NT2/D1 (cell line): ENCODE results near the gene PCDHAC2.
A peak's percentile ranks its signal among the peaks of the same experiment; 100 is the strongest.

Experiments used
- DNase-seq: peaks from one replicate; pipeline ENCODE4 v3.0.0-alpha.2; 2011; ENCODE audit warnings: low read depth, low spot score
- H3K27me3 ChIP-seq: 2 replicates; pipeline ENCODE4 v1.6.0; 2011; ENCODE audit warnings: mild to moderate bottlenecking; ENCODE audit not compliant: insufficient read length, insufficient read depth
- H3K36me3 ChIP-seq: 2 replicates; pipeline ENCODE4 v1.6.1; 2011; ENCODE audit warnings: mild to moderate bottlenecking, low read length, mixed read lengths; ENCODE audit not compliant: insufficient read depth, insufficient read length
- H3K4me1 ChIP-seq: 2 replicates; pipeline ENCODE4 v1.5.1; 2011; ENCODE audit not compliant: insufficient read depth, insufficient read length
- H3K4me3 ChIP-seq: 2 replicates; pipeline ENCODE4 v1.5.1; 2011; ENCODE audit warnings: low read depth; ENCODE audit not compliant: insufficient read length
- H3K9ac ChIP-seq: 2 replicates; pipeline ENCODE4 v1.6.0; 2011; ENCODE audit warnings: low read depth; ENCODE audit not compliant: insufficient read length
- H3K9me3 ChIP-seq: 2 replicates; pipeline ENCODE4 v1.5.1; 2011; ENCODE audit warnings: mild to moderate bottlenecking, low read length; ENCODE audit not compliant: insufficient read depth
- SUZ12 ChIP-seq: IDR thresholded peaks from 2 replicates; pipeline ENCODE4 v1.6.1; 2011; ENCODE audit not compliant: insufficient read length, insufficient read depth; ENCODE audit errors: extremely low read depth
- YY1 ChIP-seq: IDR thresholded peaks from 2 replicates; pipeline ENCODE4 v1.6.1; 2011; ENCODE audit not compliant: insufficient read length, insufficient read depth
- ZNF274 ChIP-seq: IDR thresholded peaks from 2 replicates; pipeline ENCODE4 v1.6.1; 2011; ENCODE audit warnings: mild to moderate bottlenecking, low read depth, low read length

Gene PCDHAC2, protein sequence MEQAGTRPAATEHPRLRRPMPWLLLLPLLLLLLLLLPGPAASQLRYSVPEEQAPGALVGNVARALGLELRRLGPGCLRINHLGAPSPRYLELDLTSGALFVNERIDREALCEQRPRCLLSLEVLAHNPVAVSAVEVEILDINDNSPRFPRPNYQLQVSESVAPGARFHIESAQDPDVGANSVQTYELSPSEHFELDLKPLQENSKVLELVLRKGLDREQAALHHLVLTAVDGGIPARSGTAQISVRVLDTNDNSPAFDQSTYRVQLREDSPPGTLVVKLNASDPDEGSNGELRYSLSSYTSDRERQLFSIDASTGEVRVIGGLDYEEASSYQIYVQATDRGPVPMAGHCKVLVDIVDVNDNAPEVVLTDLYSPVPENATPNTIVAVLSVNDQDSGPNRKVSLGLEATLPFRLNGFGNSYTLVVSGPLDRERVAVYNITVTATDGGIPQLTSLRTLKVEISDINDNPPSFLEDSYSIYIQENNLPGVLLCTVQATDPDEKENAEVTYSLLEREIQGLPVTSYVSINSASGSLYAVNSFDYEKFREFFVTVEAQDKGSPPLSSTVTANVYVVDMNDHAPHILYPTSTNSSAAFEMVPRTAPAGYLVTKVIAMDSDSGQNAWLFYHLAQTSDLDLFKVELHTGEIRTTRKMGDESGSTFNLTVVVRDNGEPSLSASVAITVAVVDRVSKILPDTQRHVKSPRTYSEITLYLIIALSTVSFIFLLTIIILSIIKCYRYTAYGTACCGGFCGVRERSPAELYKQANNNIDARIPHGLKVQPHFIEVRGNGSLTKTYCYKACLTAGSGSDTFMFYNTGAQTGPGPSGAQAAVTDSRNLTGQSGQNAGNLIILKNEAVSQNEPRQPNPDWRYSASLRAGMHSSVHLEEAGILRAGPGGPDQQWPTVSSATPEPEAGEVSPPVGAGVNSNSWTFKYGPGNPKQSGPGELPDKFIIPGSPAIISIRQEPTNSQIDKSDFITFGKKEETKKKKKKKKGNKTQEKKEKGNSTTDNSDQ

GRCh38 chr5:140966293-140967225 is at the start of gene PCDHAC2:
Gene PCDHAC2 (plus strand): TSS chr5:140966476. CDS start chr5:140966767, 291 bp downstream.
- Histone ChIP-seq H3K4me3 (peak within 1 kb of the TSS; percentile 56), H3K9ac (peak within 1 kb of the TSS; percentile 66), H3K4me1 (no peaks in the 10 kb centered on the region), H3K9me3 (no peaks in the 10 kb centered on the region), H3K27me3 (peaks cover 39% of the 10 kb centered on the region), H3K36me3 (no peaks in the 10 kb centered on the region)
- TF ChIP-seq ZNF274 = no peak
- no peak for TF ChIP-seq YY1
- TF ChIP-seq SUZ12 = no peak
- DNase-seq = peak; percentile 57

DNA sequence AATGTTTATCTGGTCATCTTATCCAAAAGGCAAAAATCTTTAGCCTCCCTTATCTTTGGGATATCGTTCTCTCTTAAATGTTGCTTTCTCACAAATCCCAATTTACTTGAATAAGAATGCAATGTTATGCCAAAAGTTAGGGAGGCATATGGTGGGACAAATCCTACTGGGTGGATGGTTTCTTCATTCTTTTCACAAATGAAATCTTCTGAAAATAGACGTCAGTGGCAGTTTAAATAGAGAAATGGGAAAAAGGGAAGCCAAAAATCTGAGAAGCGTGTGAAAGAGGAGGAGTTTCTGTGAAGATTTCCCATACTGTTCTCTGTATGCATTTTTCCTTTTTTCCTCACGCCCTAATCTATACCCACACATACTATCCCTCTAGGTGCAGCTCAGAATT is 42.7 kb upstream of the PCDHAC2 start:
- Histone ChIP-seq H3K9me3 (peaks cover 16% of the 10 kb centered on the region; the same call in 1 of the 2 replicates), H3K9ac (no peak overlapping the region), H3K36me3 (no peaks in the 10 kb centered on the region), H3K27me3 (peaks cover 17% of the 10 kb centered on the region), H3K4me3 (no peak overlapping the region), H3K4me1 (peaks cover 7% of the 10 kb centered on the region)
- TF ChIP-seq YY1 (no peak), ZNF274 (no peak), SUZ12 (no peak)
- DNase-seq = no peak

GRCh38 chr5:140925806-140926442 is 40.4 kb upstream of the PCDHAC2 start, which contains the start of gene PCDHAC1:
Gene PCDHAC1 (plus strand): TSS chr5:140926299. CDS start chr5:140926893, 594 bp downstream.
- Histone ChIP-seq H3K27me3 (peaks cover 17% of the 10 kb centered on the region), H3K9me3 (peaks cover 20% of the 10 kb centered on the region; the same call in 1 of the 2 replicates), H3K9ac (peak within 1 kb of the TSS; percentile 82), H3K4me1 (peaks cover 7% of the 10 kb centered on the region), H3K36me3 (no peaks in the 10 kb centered on the region), H3K4me3 (peak within 1 kb of the TSS; percentile 58)
- DNase-seq = peak; percentile 39
- TF ChIP-seq SUZ12 (no peak), ZNF274 (no peak), YY1 (no peak)

DNA sequence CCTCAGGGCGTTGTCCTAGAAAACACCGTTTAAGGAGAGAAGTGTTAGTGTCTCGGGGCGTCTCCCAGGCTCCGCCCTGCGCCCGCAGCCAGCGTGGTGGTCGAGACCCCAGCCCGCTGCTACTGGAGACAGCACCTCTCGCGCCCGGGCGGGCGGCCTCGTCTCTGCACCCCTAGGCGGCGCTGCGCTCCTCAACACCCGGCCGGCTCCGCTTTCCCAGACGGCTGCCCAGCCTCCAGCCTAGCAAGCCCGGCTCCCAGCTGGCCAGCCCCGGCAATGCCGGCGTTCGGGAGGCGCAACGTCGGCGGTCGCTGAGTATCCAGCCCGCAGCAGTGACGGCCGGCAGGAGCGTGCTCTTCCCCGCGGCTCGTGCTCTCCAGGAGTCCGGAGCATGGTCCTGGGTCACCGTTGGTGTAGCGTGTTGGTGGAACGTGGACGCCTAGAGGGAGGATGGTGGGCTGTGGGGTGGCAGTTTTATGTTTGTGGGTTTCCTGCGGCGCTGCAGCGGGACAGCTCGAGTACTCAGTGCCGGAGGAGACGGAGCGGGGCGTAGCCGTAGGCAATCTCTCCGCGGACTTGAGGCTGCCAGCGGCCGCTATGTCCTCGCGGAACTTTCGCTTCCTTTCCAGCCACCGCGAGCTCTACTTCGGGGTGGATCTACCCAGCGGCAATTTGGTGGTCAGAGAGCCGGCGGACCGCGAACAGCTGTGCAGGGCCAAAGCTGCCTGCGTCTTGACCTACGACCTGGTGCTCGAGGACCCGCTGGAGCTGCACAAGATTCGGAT is 39.6 kb upstream of the PCDHAC2 start:
- peaks cover 17% of the 10 kb centered on the region for H3K27me3 ChIP-seq
- H3K4me1 ChIP-seq = peaks cover 7% of the 10 kb centered on the region
- peak; percentile 86 for DNase-seq
- H3K9ac ChIP-seq = peak overlapping the region; percentile 82
- peak overlapping the region; percentile 58 for H3K4me3 ChIP-seq
- no peaks in the 10 kb centered on the region for H3K36me3 ChIP-seq
- TF ChIP-seq ZNF274 = no peak
- TF ChIP-seq SUZ12 = no peak
- no peak for TF ChIP-seq YY1
- H3K9me3 ChIP-seq = peaks cover 20% of the 10 kb centered on the region; the same call in 1 of the 2 replicates

DNA sequence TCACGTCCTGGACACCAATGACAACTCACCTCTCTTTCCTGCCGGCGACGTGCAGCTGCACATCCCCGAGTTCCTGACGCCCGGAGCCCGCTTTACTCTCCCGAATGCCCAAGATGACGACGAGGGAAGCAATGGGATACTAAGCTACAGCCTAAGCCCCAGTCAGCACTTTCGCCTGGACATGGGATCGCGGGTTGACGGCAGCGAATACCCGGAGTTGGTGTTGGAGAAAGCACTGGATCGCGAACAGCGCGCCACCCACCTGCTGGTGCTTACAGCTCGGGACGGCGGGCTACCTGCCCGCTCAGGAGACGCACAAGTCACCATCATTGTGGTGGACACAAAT is 39.1 kb upstream of the PCDHAC2 start:
- Histone ChIP-seq H3K27me3 (peaks cover 17% of the 10 kb centered on the region), H3K9ac (peak overlapping the region; percentile 82), H3K4me1 (peaks cover 7% of the 10 kb centered on the region), H3K9me3 (peaks cover 20% of the 10 kb centered on the region; the same call in 1 of the 2 replicates), H3K36me3 (no peaks in the 10 kb centered on the region), H3K4me3 (peak overlapping the region; percentile 58)
- DNase-seq = peak; percentile 0
- TF ChIP-seq YY1 (no peak), SUZ12 (no peak), ZNF274 (no peak)
